Measurements from ENCODE around the gene MTFP1.

- TF ChIP-seq, protein P1, sequence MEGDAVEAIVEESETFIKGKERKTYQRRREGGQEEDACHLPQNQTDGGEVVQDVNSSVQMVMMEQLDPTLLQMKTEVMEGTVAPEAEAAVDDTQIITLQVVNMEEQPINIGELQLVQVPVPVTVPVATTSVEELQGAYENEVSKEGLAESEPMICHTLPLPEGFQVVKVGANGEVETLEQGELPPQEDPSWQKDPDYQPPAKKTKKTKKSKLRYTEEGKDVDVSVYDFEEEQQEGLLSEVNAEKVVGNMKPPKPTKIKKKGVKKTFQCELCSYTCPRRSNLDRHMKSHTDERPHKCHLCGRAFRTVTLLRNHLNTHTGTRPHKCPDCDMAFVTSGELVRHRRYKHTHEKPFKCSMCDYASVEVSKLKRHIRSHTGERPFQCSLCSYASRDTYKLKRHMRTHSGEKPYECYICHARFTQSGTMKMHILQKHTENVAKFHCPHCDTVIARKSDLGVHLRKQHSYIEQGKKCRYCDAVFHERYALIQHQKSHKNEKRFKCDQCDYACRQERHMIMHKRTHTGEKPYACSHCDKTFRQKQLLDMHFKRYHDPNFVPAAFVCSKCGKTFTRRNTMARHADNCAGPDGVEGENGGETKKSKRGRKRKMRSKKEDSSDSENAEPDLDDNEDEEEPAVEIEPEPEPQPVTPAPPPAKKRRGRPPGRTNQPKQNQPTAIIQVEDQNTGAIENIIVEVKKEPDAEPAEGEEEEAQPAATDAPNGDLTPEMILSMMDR (IDR thresholded peaks at IDR 0.05), result no peak
- no peak for TF ChIP-seq POLR2A (IDR thresholded peaks at IDR 0.05)
Observed at GRCh38 chr22:30447656-30448055, 22.1 kb downstream of the MTFP1 start.
